Choroid plexus epithelial cell (primary cell): ENCODE data around the gene KIRREL1.

ENCODE experiments used
- DNase-seq: peaks from one replicate; pipeline ENCODE4 v3.0.0-alpha.2; 2010; ENCODE audit warnings: low read depth
- H3K4me3 ChIP-seq: 2 replicates; pipeline ENCODE4 v1.5.1; 2011; ENCODE audit warnings: low read depth, mild to moderate bottlenecking, control low read depth, low read length, moderate library complexity
- CTCF ChIP-seq: conservative IDR thresholded peaks from 2 replicates; pipeline ENCODE4 v1.5.1; 2011; ENCODE audit warnings: low read depth, mild to moderate bottlenecking, control low read depth, inconsistent platforms, low read length, moderate library complexity

KIRREL1 gene

GRCh38 chr1:158089925-158090637 is 96.6 kb downstream of the KIRREL1 start:
- H3K4me3 ChIP-seq = no peak overlapping the region

GRCh38 chr1:158093376-158093775 is 99.9 kb downstream of the KIRREL1 start:
- no peak for DNase-seq
- no peak for TF ChIP-seq CTCF
- no peak overlapping the region for H3K4me3 ChIP-seq

More at GRCh38 chr1:158089925-158090637, 96.6 kb downstream of the KIRREL1 start:
- TF ChIP-seq CTCF = no peak
- no peak for DNase-seq

- H3K4me3 ChIP-seq = no peak overlapping the region
- no peak for DNase-seq
- TF ChIP-seq CTCF = no peak
Observed at GRCh38 chr1:158094571-158094970, 101.1 kb downstream of the KIRREL1 start.

GRCh38 chr1:158095737-158096335 is 102.4 kb downstream of the KIRREL1 start:
- peak; percentile 87 for TF ChIP-seq CTCF
- no peak overlapping the region for H3K4me3 ChIP-seq
- peak; percentile 61 for DNase-seq

GRCh38 chr1:158098256-158098655 is 104.8 kb downstream of the KIRREL1 start:
- no peak overlapping the region for H3K4me3 ChIP-seq
- no peak for DNase-seq
- no peak for TF ChIP-seq CTCF

GRCh38 chr1:158099185-158099584 is 105.7 kb downstream of the KIRREL1 start:
- TF ChIP-seq CTCF = no peak
- H3K4me3 ChIP-seq = no peak overlapping the region
- no peak for DNase-seq

- DNase-seq = no peak
- TF ChIP-seq CTCF = no peak
- H3K4me3 ChIP-seq = no peak overlapping the region
Observed at GRCh38 chr1:158100498-158100897, 107.1 kb downstream of the KIRREL1 start.
